HepG2 (cell line): ENCODE data around the gene MYORG. TPM values are rescaled to one million over a fixed set of nuclear protein-coding genes. Genes with fewer than 3 reads are reported as not detected.

Experiments
- CBX5 ChIP-seq: sonication (generic); formaldehyde crosslinking; IDR thresholded peaks from 2 replicates; pipeline ENCODE4 v1.4.0; 2020; ENCODE audit warnings: missing genetic modification reagents, borderline replicate concordance
- ELF4 ChIP-seq: sonication (generic); formaldehyde crosslinking; IDR thresholded peaks from 2 replicates; pipeline ENCODE4 v1.5.0; 2020; ENCODE audit warnings: missing genetic modification reagents, mild to moderate bottlenecking, moderate library complexity, borderline replicate concordance
- EZH2 ChIP-seq: conservative IDR thresholded peaks from 2 replicates; pipeline ENCODE4 v1.6.1; 2012; ENCODE audit warnings: mild to moderate bottlenecking, low read depth, low read length, moderate library complexity
- HOXA3 ChIP-seq: sonication (generic); formaldehyde crosslinking; IDR thresholded peaks from 2 replicates; pipeline ENCODE4 v1.5.0; 2020; ENCODE audit warnings: missing genetic modification reagents
- IRX3 ChIP-seq: sonication (generic); formaldehyde crosslinking; IDR thresholded peaks from 2 replicates; pipeline ENCODE4 v1.8.1; 2023; ENCODE audit warnings: mild to moderate bottlenecking, low read depth, missing genetic modification reagents, borderline replicate concordance
- RARA ChIP-seq: IDR thresholded peaks from 2 replicates; pipeline ENCODE4 v1.6.1; 2016; ENCODE audit warnings: missing genetic modification reagents, missing compliant biosample characterization
- SOX5 ChIP-seq: IDR thresholded peaks from 2 replicates; pipeline ENCODE4 v1.6.1; 2016; ENCODE audit warnings: borderline replicate concordance
- TBL1XR1 ChIP-seq: fragments of 150-350 bp; IDR thresholded peaks from 2 replicates; pipeline ENCODE4 v1.6.1; 2014; ENCODE audit warnings: borderline replicate concordance, low read length; ENCODE audit not compliant: partially characterized antibody
- TOPORS ChIP-seq: sonication (generic); formaldehyde crosslinking; IDR thresholded peaks from 2 replicates; pipeline ENCODE4 v1.8.0; 2023; ENCODE audit warnings: mild to moderate bottlenecking, missing genetic modification reagents
- ZFP36L1 ChIP-seq: sonication (generic); formaldehyde crosslinking; IDR thresholded peaks from 2 replicates; pipeline ENCODE4 v1.8.0; 2022; ENCODE audit warnings: mild to moderate bottlenecking, missing genetic modification reagents, moderate library complexity
- ZNF180 ChIP-seq: sonication (generic); formaldehyde crosslinking; IDR thresholded peaks from 2 replicates; pipeline ENCODE4 v1.4.0; 2020; ENCODE audit warnings: low read depth, missing genetic modification reagents, borderline replicate concordance
- ZNF572 ChIP-seq: sonication (generic); formaldehyde crosslinking; IDR thresholded peaks from 2 replicates; pipeline ENCODE4 v1.5.1; 2020; ENCODE audit warnings: mild to moderate bottlenecking, missing genetic modification reagents
- ZNF670 ChIP-seq: sonication (generic); formaldehyde crosslinking; IDR thresholded peaks from 2 replicates; pipeline ENCODE4 v1.8.0; 2022; ENCODE audit warnings: mild to moderate bottlenecking, missing genetic modification reagents, borderline replicate concordance
- ZNF678 ChIP-seq: sonication (generic); formaldehyde crosslinking; IDR thresholded peaks from 2 replicates; pipeline ENCODE4 v1.4.0; 2020; ENCODE audit warnings: mild to moderate bottlenecking, missing genetic modification reagents
- ZNF782 ChIP-seq: sonication (generic); formaldehyde crosslinking; IDR thresholded peaks from 2 replicates; pipeline ENCODE4 v1.4.0; 2020; ENCODE audit warnings: missing genetic modification reagents, mild to moderate bottlenecking, borderline replicate concordance
- polyA plus RNA-seq, 8 experiments: library from polyadenylated mRNA; depleted of rRNA in 3 of 8; stranded (reverse) in 7 of 8; unstranded in 1 of 8; fragments of >200 nt; fragmentation: Illumina TruSeq in 4 of 8; extraction: Trizol in 4 of 8; gene quantifications; 2 replicates each; pipeline versions ENCODE4 v1.2.1 to v1.2.3, GENCODE V29; 2011 to 2016; ENCODE audit warnings: low read depth in 4 of 8, missing spikeins in 1 of 8, mixed read lengths in 1 of 8; ENCODE audit not compliant: insufficient read depth in 1 of 8
- total RNA-seq, 5 experiments: library from RNA; depleted of rRNA; stranded (reverse); fragments of >200 nt; fragmentation: Illumina TruSeq; extraction: Trizol; gene quantifications; 2 replicates each; pipeline ENCODE4 v1.2.3, GENCODE V29; 2016; ENCODE audit warnings: low read depth in 1 of 5
- TF ChIP-seq, protein P1 (sequence below): IDR thresholded peaks from 2 replicates; pipeline ENCODE4 v1.6.1; 2016; ENCODE audit warnings: low read depth
- TF ChIP-seq, protein P2 (sequence below): sonication (generic); formaldehyde crosslinking; conservative IDR thresholded peaks from 2 replicates; pipeline ENCODE4 v1.8.0; 2022; ENCODE audit warnings: missing genetic modification reagents
- TF ChIP-seq, protein P3 (sequence below): IDR thresholded peaks from 2 replicates; pipeline ENCODE4 v1.6.1; 2016; ENCODE audit warnings: control low read depth
- TF ChIP-seq, protein P4 (sequence below): sonication (generic); formaldehyde crosslinking; IDR thresholded peaks from 2 replicates; pipeline ENCODE4 v1.8.0; 2022; ENCODE audit warnings: missing genetic modification reagents, low read depth, mild to moderate bottlenecking, borderline replicate concordance
- TF ChIP-seq, protein P5 (sequence below): sonication (generic); formaldehyde crosslinking; IDR thresholded peaks from 2 replicates; pipeline ENCODE4 v1.5.1; 2020; ENCODE audit warnings: mild to moderate bottlenecking, moderate library complexity, missing genetic modification reagents

The MYORG gene
- total and polyA plus RNA-seq, 2 of the 13 experiments (the other 11 are each of a cell fraction or from before 2014, with no cell fraction given), result 11.1 to 22.4 TPM

DNA sequence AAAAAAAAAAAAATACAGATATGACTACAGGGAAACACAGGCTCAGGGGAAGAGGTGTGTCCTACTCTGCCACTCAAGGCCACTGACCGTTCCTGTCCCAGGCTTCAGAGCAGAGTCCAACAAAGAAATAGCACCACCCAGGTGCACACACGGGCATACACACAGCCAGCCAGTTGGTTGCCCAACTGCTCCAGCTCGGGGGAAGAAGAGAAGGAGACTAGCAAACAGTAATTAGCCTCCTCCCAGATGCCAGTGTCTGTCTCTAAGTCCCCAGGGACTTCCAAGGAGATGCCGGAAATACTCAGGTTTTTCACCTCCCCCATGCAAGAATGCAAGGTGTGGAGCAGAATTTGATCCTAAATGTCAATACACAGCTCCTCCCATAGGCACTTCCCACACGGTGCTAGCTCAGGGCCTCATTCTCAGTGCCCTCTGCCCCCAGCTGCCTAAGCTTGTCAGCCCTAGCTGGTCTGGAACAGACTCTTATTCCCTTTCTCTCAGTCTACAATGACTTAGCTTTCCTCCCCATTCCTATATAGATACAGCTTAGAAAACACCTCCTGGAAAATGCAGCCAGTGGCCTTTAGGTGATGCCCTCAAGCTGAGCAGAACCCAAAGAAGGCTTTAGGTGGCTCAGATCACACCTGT lies 1.7 kb downstream of the MYORG start (continued):
- TF ChIP-seq, protein P1, sequence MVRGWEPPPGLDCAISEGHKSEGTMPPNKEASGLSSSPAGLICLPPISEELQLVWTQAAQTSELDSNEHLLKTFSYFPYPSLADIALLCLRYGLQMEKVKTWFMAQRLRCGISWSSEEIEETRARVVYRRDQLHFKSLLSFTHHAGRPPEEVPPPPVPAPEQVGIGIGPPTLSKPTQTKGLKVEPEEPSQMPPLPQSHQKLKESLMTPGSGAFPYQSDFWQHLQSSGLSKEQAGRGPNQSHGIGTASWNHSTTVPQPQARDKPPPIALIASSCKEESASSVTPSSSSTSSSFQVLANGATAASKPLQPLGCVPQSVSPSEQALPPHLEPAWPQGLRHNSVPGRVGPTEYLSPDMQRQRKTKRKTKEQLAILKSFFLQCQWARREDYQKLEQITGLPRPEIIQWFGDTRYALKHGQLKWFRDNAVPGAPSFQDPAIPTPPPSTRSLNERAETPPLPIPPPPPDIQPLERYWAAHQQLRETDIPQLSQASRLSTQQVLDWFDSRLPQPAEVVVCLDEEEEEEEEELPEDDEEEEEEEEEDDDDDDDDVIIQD, result peak; percentile 29; the same call in 1 of the 2 replicates
- TF ChIP-seq ZNF782 (no peak), ZNF180 (no peak), ZNF670 (CRISPR knock-in tag) (no peak), HOXA3 (CRISPR knock-in tag) (no peak; the same call in 1 of the 2 replicates), IRX3 (CRISPR knock-in tag) (no peak), EZH2 (no peak), ELF4 (CRISPR knock-in tag) (no peak), ZNF678 (no peak), CBX5 (CRISPR knock-in tag) (peak; percentile 47; the same call in 1 of the 2 replicates), SOX5 (CRISPR knock-in tag) (peak; percentile 67; the same call in 1 of the 2 replicates), TOPORS (CRISPR knock-in tag) (no peak), ZNF572 (CRISPR knock-in tag) (no peak), RARA (CRISPR knock-in tag) (peak; percentile 44; the same call in 1 of the 2 replicates), ZFP36L1 (no peak; the same call in 1 of the 2 replicates), TBL1XR1 (no peak)
- TF ChIP-seq, protein P2, sequence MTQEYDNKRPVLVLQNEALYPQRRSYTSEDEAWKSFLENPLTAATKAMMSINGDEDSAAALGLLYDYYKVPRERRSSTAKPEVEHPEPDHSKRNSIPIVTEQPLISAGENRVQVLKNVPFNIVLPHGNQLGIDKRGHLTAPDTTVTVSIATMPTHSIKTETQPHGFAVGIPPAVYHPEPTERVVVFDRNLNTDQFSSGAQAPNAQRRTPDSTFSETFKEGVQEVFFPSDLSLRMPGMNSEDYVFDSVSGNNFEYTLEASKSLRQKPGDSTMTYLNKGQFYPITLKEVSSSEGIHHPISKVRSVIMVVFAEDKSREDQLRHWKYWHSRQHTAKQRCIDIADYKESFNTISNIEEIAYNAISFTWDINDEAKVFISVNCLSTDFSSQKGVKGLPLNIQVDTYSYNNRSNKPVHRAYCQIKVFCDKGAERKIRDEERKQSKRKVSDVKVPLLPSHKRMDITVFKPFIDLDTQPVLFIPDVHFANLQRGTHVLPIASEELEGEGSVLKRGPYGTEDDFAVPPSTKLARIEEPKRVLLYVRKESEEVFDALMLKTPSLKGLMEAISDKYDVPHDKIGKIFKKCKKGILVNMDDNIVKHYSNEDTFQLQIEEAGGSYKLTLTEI (CRISPR knock-in tag), result no peak
- TF ChIP-seq, protein P3, sequence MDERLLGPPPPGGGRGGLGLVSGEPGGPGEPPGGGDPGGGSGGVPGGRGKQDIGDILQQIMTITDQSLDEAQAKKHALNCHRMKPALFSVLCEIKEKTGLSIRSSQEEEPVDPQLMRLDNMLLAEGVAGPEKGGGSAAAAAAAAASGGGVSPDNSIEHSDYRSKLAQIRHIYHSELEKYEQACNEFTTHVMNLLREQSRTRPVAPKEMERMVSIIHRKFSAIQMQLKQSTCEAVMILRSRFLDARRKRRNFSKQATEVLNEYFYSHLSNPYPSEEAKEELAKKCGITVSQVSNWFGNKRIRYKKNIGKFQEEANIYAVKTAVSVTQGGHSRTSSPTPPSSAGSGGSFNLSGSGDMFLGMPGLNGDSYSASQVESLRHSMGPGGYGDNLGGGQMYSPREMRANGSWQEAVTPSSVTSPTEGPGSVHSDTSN (CRISPR knock-in tag), result peak; percentile 66
- TF ChIP-seq, protein P4, sequence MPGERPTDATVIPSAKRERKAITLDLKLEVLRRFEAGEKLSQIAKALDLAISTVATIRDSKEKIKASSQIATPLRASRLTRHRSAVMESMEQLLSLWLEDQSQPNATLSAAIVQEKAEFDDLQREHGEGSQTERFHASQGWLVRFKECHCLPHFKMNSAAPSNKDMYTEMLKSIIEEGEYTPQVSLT (CRISPR knock-in tag), result no peak
- TF ChIP-seq, protein P5, sequence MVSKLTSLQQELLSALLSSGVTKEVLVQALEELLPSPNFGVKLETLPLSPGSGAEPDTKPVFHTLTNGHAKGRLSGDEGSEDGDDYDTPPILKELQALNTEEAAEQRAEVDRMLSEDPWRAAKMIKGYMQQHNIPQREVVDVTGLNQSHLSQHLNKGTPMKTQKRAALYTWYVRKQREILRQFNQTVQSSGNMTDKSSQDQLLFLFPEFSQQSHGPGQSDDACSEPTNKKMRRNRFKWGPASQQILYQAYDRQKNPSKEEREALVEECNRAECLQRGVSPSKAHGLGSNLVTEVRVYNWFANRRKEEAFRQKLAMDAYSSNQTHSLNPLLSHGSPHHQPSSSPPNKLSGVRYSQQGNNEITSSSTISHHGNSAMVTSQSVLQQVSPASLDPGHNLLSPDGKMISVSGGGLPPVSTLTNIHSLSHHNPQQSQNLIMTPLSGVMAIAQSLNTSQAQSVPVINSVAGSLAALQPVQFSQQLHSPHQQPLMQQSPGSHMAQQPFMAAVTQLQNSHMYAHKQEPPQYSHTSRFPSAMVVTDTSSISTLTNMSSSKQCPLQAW (CRISPR knock-in tag), result no peak; the same call in 1 of the 2 replicates
